Fibroblast of lung (primary cell): ENCODE measurements around the gene TWIST1. TPM values are rescaled to one million over a fixed set of nuclear protein-coding genes. Genes with fewer than 3 reads are reported as not detected.

ENCODE experiments used
- DNase-seq, 2 donors: peaks; one replicate each; pipeline versions ENCODE4 v3.0.0 to v3.0.0-alpha.2; 2010; ENCODE audit warnings: low read depth in 2 of 2
- H2AFZ ChIP-seq: 2 replicates; pipeline ENCODE4 v1.5.1; 2012; ENCODE audit warnings: low read length, control low read depth, inconsistent platforms
- H3K27ac ChIP-seq: 2 replicates; pipeline ENCODE4 v1.5.1; 2011; ENCODE audit warnings: low read length, control low read depth; ENCODE audit not compliant: insufficient read depth
- H3K27me3 ChIP-seq: 2 replicates; pipeline ENCODE4 v1.5.1; 2011; ENCODE audit warnings: mild to moderate bottlenecking, low read length; ENCODE audit not compliant: control insufficient read depth, insufficient read depth
- H3K36me3 ChIP-seq: 2 replicates; pipeline ENCODE4 v1.5.1; 2011; ENCODE audit warnings: low read length; ENCODE audit not compliant: control insufficient read depth, insufficient read depth
- H3K4me1 ChIP-seq: 2 replicates; pipeline ENCODE4 v1.5.1; 2011; ENCODE audit warnings: low read length; ENCODE audit not compliant: control insufficient read depth, insufficient read depth; ENCODE audit errors: extremely low read depth
- H3K4me2 ChIP-seq: 2 replicates; pipeline ENCODE4 v1.5.1; 2011; ENCODE audit warnings: low read length, control low read depth; ENCODE audit not compliant: insufficient read depth; ENCODE audit errors: extremely low read depth
- H3K4me3 ChIP-seq, 4 experiments: fragments of 200-600 bp in 1 of 4; sonication (generic) in 1 of 4; replicated peaks in 1 of 4; 2 replicates each; pipeline ENCODE4 v1.5.1; 2011 to 2016; ENCODE audit warnings: low read length in 4 of 4, low read depth in 3 of 4, mild to moderate bottlenecking in 3 of 4, control low read depth in 2 of 4, inconsistent platforms in 1 of 4, mixed read lengths in 1 of 4; ENCODE audit not compliant: insufficient read depth in 1 of 4; ENCODE audit errors: control extremely low read depth in 1 of 4
- H3K79me2 ChIP-seq: 2 replicates; pipeline ENCODE4 v1.5.1; 2012; ENCODE audit warnings: mild to moderate bottlenecking, low read length, inconsistent platforms; ENCODE audit not compliant: control insufficient read depth, insufficient read depth
- H3K9ac ChIP-seq: 2 replicates; pipeline ENCODE4 v1.5.1; 2011; ENCODE audit warnings: mild to moderate bottlenecking, low read length, control low read depth; ENCODE audit not compliant: insufficient read depth
- H3K9me3 ChIP-seq: 2 replicates; pipeline ENCODE4 v1.5.1; 2012; ENCODE audit warnings: low read depth, low read length; ENCODE audit not compliant: control insufficient read depth, insufficient read depth
- H4K20me1 ChIP-seq: 2 replicates; pipeline ENCODE4 v1.5.1; 2011; ENCODE audit warnings: low read length; ENCODE audit not compliant: control insufficient read depth, insufficient read depth; ENCODE audit errors: extremely low read depth
- CTCF ChIP-seq, 2 donors: IDR thresholded peaks in 1 of 2; conservative IDR thresholded peaks in 1 of 2; 1 replicate in 1 of 2; 2 replicates in 1 of 2; pipeline ENCODE4 v1.5.1; 2011 to 2012; ENCODE audit warnings: low read length in 2 of 2, control low read depth in 1 of 2, inconsistent platforms in 1 of 2, low read depth in 1 of 2, mild to moderate bottlenecking in 1 of 2
- EZH2 ChIP-seq: IDR thresholded peaks from 2 replicates; pipeline ENCODE4 v1.5.1; 2012; ENCODE audit warnings: low read length, control low read depth, mild to moderate bottlenecking; ENCODE audit errors: missing control alignments
- polyA plus RNA-seq, 2 donors: library from polyadenylated mRNA; depleted of rRNA in 1 of 2; stranded (reverse) in 1 of 2; unstranded in 1 of 2; fragments of >200 nt; gene quantifications; 2 replicates each; pipeline ENCODE4 v1.2.1, GENCODE V29; 2011 to 2012; ENCODE audit warnings: missing spikeins in 1 of 2
- total RNA-seq: library from RNA; depleted of rRNA; stranded (reverse); fragments of >200 nt; gene quantifications from 2 replicates; pipeline ENCODE4 v1.2.1, GENCODE V29; 2014

TWIST1 gene
- total and polyA plus RNA-seq, 2 donors (not counting 1 experiment from before 2014, with no cell fraction given) = 3.6 to 31.2 TPM

- H3K27me3 ChIP-seq = no peaks in the 10 kb centered on the region
- H3K36me3 ChIP-seq = no peaks in the 10 kb centered on the region
- H3K9ac ChIP-seq = no peak overlapping the region
- no peaks in the 10 kb centered on the region for H3K9me3 ChIP-seq
- no peak for TF ChIP-seq EZH2
- TF ChIP-seq CTCF (conservative IDR thresholded peaks at IDR 0.05 in 1 of 2, IDR thresholded peaks at IDR 0.05 in 1 of 2; ENCODE audit: low read depth in 1 of 2, low read length in 2 of 2) = no peak
- no peak overlapping the region for H3K27ac ChIP-seq
- DNase-seq = no peak
- no peaks in the 10 kb centered on the region for H3K4me1 ChIP-seq
- no peak overlapping the region for H3K4me2 ChIP-seq
- H3K79me2 ChIP-seq = no peaks in the 10 kb centered on the region
- no peaks in the 10 kb centered on the region for H4K20me1 ChIP-seq
- no peak overlapping the region for H2AFZ ChIP-seq
- H3K4me3 ChIP-seq = no peak overlapping the region
Measured at GRCh38 chr7:19097165-19098055, 20.0 kb downstream of the TWIST1 start.

DNA sequence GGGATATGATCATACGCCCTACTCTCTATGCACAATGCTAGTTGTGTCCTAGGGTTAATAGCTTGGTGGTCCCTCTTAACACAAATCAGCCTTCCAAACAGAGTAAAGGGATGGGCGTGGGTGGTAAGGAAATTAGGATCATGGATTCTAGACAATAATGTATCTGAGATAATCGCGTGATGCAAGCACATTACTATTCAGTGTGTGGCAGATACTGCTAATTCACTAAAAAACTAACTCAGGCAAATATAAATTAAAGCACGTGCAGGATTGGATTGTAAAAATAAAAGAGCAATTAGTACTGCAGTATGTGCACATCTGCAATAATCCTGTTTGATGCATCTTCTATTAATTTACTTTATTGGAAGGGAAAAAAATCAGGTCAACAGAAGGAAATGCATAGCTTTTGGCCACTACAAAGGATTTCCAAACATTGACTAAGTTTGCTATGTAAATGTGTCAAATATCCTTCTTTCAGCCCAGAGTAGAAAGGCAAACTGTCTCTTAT lies 22.0 kb downstream of the TWIST1 start:
- Histone ChIP-seq H2AFZ (no peak overlapping the region), H3K4me2 (no peak overlapping the region), H3K4me1 (no peaks in the 10 kb centered on the region), H3K27ac (no peak overlapping the region), H3K79me2 (no peaks in the 10 kb centered on the region), H3K4me3 (no peak overlapping the region), H3K27me3 (no peaks in the 10 kb centered on the region), H4K20me1 (no peaks in the 10 kb centered on the region), H3K9me3 (no peaks in the 10 kb centered on the region), H3K36me3 (no peaks in the 10 kb centered on the region), H3K9ac (no peak overlapping the region)
- no peak for TF ChIP-seq CTCF (conservative IDR thresholded peaks at IDR 0.05 in 1 of 2, IDR thresholded peaks at IDR 0.05 in 1 of 2; ENCODE audit: low read depth in 1 of 2, low read length in 2 of 2)
- DNase-seq = no peak

DNA sequence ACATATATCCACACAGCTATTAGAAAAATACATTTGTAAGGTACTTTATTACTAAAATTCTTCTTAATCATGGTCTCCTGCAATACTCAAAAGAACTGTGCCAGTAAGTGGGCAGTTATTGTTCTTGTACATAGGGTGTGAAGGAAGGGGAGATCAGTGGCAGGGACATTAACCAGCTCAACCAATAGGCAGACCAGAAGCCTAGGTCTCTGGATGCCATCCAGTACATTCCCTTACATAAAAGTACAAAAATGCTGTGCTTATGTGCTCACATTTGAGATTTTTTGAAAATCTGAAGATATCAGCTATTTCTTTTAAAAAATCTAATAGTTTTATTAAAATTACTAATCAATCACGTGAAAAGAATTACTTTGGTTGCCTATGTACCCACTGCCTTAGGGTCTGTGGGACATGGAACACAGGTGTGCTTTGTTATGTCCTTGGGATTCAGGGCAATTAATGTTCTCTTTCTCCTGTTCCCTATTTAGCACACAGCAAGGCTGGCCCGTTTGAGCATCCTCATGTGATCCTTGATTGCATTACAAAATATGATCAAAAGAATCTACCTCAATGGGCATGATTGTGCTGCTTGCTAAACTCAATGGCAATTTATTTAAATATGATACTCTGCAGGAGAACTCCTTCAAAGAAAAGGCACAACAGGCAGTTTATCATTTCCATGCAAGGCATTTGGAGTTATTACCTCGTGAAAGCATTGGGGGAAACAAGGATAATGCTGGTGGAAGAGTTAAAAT lies 22.7 kb downstream of the TWIST1 start:
- Histone ChIP-seq H3K4me2 (no peak overlapping the region), H3K36me3 (no peaks in the 10 kb centered on the region), H3K4me1 (no peaks in the 10 kb centered on the region), H3K79me2 (no peaks in the 10 kb centered on the region), H3K4me3 (no peak overlapping the region), H3K27ac (no peak overlapping the region), H3K9ac (no peak overlapping the region), H2AFZ (no peak overlapping the region), H3K9me3 (no peaks in the 10 kb centered on the region), H3K27me3 (no peaks in the 10 kb centered on the region), H4K20me1 (no peaks in the 10 kb centered on the region)
- DNase-seq = no peak
- TF ChIP-seq EZH2 (no peak), CTCF (conservative IDR thresholded peaks at IDR 0.05 in 1 of 2, IDR thresholded peaks at IDR 0.05 in 1 of 2; ENCODE audit: low read depth in 1 of 2, low read length in 2 of 2) (no peak)
